SU-DHL-6 (cell line): ENCODE measurements around the gene TP73.

ENCODE experiments used
- H2AFZ ChIP-seq: fragments of 200-600 bp; sonication (generic); 2 replicates; pipeline ENCODE4 v1.6.1; 2014; ENCODE audit warnings: low read depth, mild to moderate bottlenecking, moderate library complexity, mixed read lengths, antibody characterized with exemption, low read length; ENCODE audit not compliant: severe bottlenecking
- H3F3A ChIP-seq: fragments of 200-600 bp; shearing (Covaris generic); 2 replicates; pipeline ENCODE4 v1.6.0; 2016; ENCODE audit warnings: antibody characterized with exemption, mild to moderate bottlenecking; ENCODE audit not compliant: insufficient read depth
- H3K27ac ChIP-seq: fragments of 200-600 bp; sonication (generic); 2 replicates; pipeline ENCODE4 v1.5.1; 2016; ENCODE audit warnings: low read depth, mild to moderate bottlenecking, low read length, moderate library complexity, mixed read lengths
- H3K27me3 ChIP-seq: fragments of 200-600 bp; sonication (generic), shearing (Covaris generic); 2 replicates; pipeline ENCODE4 v1.6.0; 2014; ENCODE audit warnings: mild to moderate bottlenecking, low read length
- H3K36me3 ChIP-seq: fragments of 200-600 bp; sonication (generic); 2 replicates; pipeline ENCODE4 v1.6.1; 2014; ENCODE audit warnings: mild to moderate bottlenecking, low read length, mixed read lengths
- H3K4me2 ChIP-seq: fragments of 300-600, 200-600 bp; shearing (Covaris generic), sonication (generic); 2 replicates; pipeline ENCODE4 v1.6.0; 2014; ENCODE audit warnings: low read length, low read depth, mild to moderate bottlenecking; ENCODE audit not compliant: poor library complexity, severe bottlenecking
- H3K4me3 ChIP-seq: fragments of 200-600 bp; sonication (generic); 2 replicates; pipeline ENCODE4 v1.5.1; 2014; ENCODE audit warnings: antibody characterized with exemption, low read length, mild to moderate bottlenecking, mixed read lengths; ENCODE audit not compliant: insufficient read depth, poor library complexity, severe bottlenecking
- H3K79me2 ChIP-seq: fragments of 200-600 bp; sonication (generic); 2 replicates; pipeline ENCODE4 v1.6.1; 2014; ENCODE audit warnings: mild to moderate bottlenecking, low read length, moderate library complexity; ENCODE audit not compliant: insufficient read depth
- H3K9ac ChIP-seq: fragments of 200-600 bp; sonication (generic); 2 replicates; pipeline ENCODE4 v1.7.0; 2014; ENCODE audit warnings: mild to moderate bottlenecking, low read length
- H3K9me2 ChIP-seq: fragments of 200-600 bp; sonication (generic); replicated peaks from 2 replicates; pipeline ENCODE4 v1.6.1; 2014; ENCODE audit warnings: low read length; ENCODE audit not compliant: insufficient read depth
- H3K9me3 ChIP-seq: fragments of 200-600 bp; sonication (generic); 2 replicates; pipeline ENCODE4 v1.6.1; 2014; ENCODE audit warnings: low read length, mixed read lengths; ENCODE audit not compliant: insufficient read depth
- H4K20me1 ChIP-seq: fragments of 200-600 bp; sonication (generic); 2 replicates; pipeline ENCODE4 v1.6.1; 2014; ENCODE audit warnings: low read depth, mild to moderate bottlenecking, antibody characterized with exemption, low read length, moderate library complexity, mixed read lengths
- EZH2phosphoT487 ChIP-seq: fragments of 200-600 bp; sonication (generic), shearing (Covaris generic); conservative IDR thresholded peaks from 2 replicates; pipeline ENCODE4 v1.6.1; 2018; ENCODE audit warnings: mild to moderate bottlenecking, antibody characterized with exemption, low read length, moderate library complexity, mixed read lengths
- TF ChIP-seq, protein P1 (sequence below): fragments of 200-600 bp; sonication (generic); IDR thresholded peaks from one replicate; pipeline ENCODE4 v1.5.1; 2017; ENCODE audit warnings: antibody characterized with exemption, mild to moderate bottlenecking, low read length, moderate library complexity; ENCODE audit not compliant: insufficient read depth, poor library complexity, severe bottlenecking

TP73 gene

DNA sequence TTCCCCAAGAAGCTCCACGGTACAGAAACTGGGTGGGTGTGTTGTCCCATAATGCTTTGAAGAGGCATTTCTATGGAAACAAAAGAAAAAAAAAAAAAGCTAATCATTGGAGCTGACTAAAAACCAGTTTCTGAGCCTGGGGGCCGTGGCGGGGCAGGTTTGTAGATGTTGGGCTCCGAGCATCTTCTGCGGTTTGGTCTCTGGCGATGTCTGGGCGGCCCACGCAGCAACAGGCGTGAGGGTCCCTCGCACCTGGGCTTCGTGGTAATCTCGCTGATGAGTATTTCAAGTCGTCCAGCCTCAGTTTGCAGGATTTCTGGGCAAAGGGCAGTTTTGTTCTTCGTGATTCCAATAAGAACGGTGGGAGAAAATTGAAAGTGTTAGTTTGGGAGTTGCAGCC lies 6.8 kb downstream of the TP73 start:
- Histone ChIP-seq H3K4me3 (no peak overlapping the region), H3K36me3 (no peaks in the 10 kb centered on the region), H3K27me3 (no peaks in the 10 kb centered on the region), H4K20me1 (no peaks in the 10 kb centered on the region), H3K27ac (no peak overlapping the region), H3K79me2 (no peaks in the 10 kb centered on the region), H3F3A (no peaks in the 10 kb centered on the region), H2AFZ (no peak overlapping the region), H3K9me3 (no peaks in the 10 kb centered on the region), H3K9me2 (no peaks in the 10 kb centered on the region), H3K4me2 (no peak overlapping the region), H3K9ac (no peak overlapping the region)
- no peak for TF ChIP-seq EZH2phosphoT487
- TF ChIP-seq, protein P1, sequence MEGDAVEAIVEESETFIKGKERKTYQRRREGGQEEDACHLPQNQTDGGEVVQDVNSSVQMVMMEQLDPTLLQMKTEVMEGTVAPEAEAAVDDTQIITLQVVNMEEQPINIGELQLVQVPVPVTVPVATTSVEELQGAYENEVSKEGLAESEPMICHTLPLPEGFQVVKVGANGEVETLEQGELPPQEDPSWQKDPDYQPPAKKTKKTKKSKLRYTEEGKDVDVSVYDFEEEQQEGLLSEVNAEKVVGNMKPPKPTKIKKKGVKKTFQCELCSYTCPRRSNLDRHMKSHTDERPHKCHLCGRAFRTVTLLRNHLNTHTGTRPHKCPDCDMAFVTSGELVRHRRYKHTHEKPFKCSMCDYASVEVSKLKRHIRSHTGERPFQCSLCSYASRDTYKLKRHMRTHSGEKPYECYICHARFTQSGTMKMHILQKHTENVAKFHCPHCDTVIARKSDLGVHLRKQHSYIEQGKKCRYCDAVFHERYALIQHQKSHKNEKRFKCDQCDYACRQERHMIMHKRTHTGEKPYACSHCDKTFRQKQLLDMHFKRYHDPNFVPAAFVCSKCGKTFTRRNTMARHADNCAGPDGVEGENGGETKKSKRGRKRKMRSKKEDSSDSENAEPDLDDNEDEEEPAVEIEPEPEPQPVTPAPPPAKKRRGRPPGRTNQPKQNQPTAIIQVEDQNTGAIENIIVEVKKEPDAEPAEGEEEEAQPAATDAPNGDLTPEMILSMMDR = no peak

GRCh38 chr1:3660704-3661103 lies 8.4 kb downstream of the TP73 start:
- H3K9ac ChIP-seq = no peak overlapping the region
- no peaks in the 10 kb centered on the region for H3F3A ChIP-seq
- no peak overlapping the region for H3K4me3 ChIP-seq
- no peak overlapping the region for H3K4me2 ChIP-seq
- H3K9me3 ChIP-seq = no peaks in the 10 kb centered on the region
- no peaks in the 10 kb centered on the region for H3K27me3 ChIP-seq
- H3K9me2 ChIP-seq = no peaks in the 10 kb centered on the region
- no peak overlapping the region for H2AFZ ChIP-seq
- H3K79me2 ChIP-seq = no peaks in the 10 kb centered on the region
- no peaks in the 10 kb centered on the region for H4K20me1 ChIP-seq
- TF ChIP-seq, protein P1 = no peak
- TF ChIP-seq EZH2phosphoT487 = no peak
- H3K27ac ChIP-seq = no peak overlapping the region
- no peaks in the 10 kb centered on the region for H3K36me3 ChIP-seq

DNA sequence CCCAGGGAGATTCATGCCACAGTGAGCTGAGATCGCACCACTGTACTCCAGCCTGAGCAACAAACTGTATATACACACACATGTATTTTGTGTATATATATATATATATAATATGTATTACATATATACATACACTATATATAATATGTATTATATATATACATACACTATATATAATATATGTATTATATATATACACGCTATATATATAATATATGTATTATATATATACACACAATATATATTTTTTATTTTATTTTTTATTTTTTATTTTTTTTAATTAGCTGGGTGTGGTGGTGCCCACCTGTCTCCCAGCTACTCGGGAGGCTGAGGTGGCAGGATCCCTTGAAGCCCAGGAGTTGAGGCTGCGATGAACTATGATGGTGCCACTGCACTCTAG lies 9.3 kb downstream of the TP73 start:
- H3F3A ChIP-seq = no peaks in the 10 kb centered on the region
- TF ChIP-seq, protein P1 = no peak
- no peak for TF ChIP-seq EZH2phosphoT487
- no peak overlapping the region for H3K4me3 ChIP-seq
- H3K27ac ChIP-seq = no peak overlapping the region
- H3K4me2 ChIP-seq = no peak overlapping the region
- no peaks in the 10 kb centered on the region for H3K79me2 ChIP-seq
- no peak overlapping the region for H3K9ac ChIP-seq
- H3K9me3 ChIP-seq = no peaks in the 10 kb centered on the region
- H3K9me2 ChIP-seq = no peaks in the 10 kb centered on the region
- no peaks in the 10 kb centered on the region for H3K36me3 ChIP-seq
- H2AFZ ChIP-seq = no peak overlapping the region
- no peaks in the 10 kb centered on the region for H4K20me1 ChIP-seq
- no peaks in the 10 kb centered on the region for H3K27me3 ChIP-seq
